K562 (cell line): Measurements from ENCODE around the gene SFMBT2. TPM values are rescaled to one million over a fixed set of nuclear protein-coding genes. Genes with fewer than 3 reads are reported as not detected.

ENCODE experiments used
- ATAC-seq: fragments of 200-7000 bp; cut with Tn5 transposase; 3 replicates; pipeline ENCODE4 v1.9.1; 2020; ENCODE audit warnings: moderate library complexity
- BruUV-seq: library from RNA; stranded (reverse); fragments of 400-500 nt; replicated peaks from 2 replicates; lab custom pipeline; 2021; lab: Mats Ljungman, UMichigan
- CTCF ChIA-PET: fragments of 300-600 bp; formaldehyde crosslinking; extraction: SDS; loops from one replicate; lab custom pipeline; 2021; ENCODE audit warnings: low intra/inter-chr PET ratio; lab: Yijun Ruan, JAX
- POLR2A ChIA-PET: fragments of 300-600, 350-650 bp; sonication (Branson Sonifier 250); formaldehyde crosslinking; extraction: SDS; loops from one replicate; lab custom pipeline; 2021; ENCODE audit warnings: antibody characterized with exemption, inconsistent platforms; lab: Yijun Ruan, JAX
- DNase-seq, 4 experiments: peaks; one replicate each; pipeline versions ENCODE4 v3.0.0 to v3.0.0-alpha.2; 2011 to 2018; ENCODE audit warnings: low spot score in 3 of 4, mixed read lengths in 3 of 4; ENCODE audit errors: extremely low read depth in 1 of 4
- FAIRE-seq: peaks from 2 replicates; lab custom pipeline; 2011; peaks lifted over from hg19 to GRCh38; lab: Jason Lieb, UNC
- H2AFZ ChIP-seq: 2 replicates; pipeline ENCODE4 v1.6.0; 2011; ENCODE audit warnings: low read depth, low read length, control low read depth, inconsistent platforms
- H3K27ac ChIP-seq: fragments of 200-600 bp; 3 replicates; pipeline ENCODE4 v1.8.0; 2011; ENCODE audit warnings: low read depth, mild to moderate bottlenecking, control low read depth, inconsistent platforms, low read length, moderate library complexity, mixed read lengths; ENCODE audit errors: extremely low read depth
- H3K27me3 ChIP-seq, 2 experiments: fragments of 300-600 bp in 1 of 2; 2 replicates in 1 of 2; 3 replicates in 1 of 2; pipeline versions ENCODE4 v1.6.0 to v1.8.0; 2011; ENCODE audit warnings: inconsistent platforms in 2 of 2, low read length in 2 of 2, mild to moderate bottlenecking in 1 of 2, mixed read lengths in 1 of 2, moderate library complexity in 1 of 2; ENCODE audit not compliant: control insufficient read depth in 2 of 2, insufficient read depth in 2 of 2
- H3K36me3 ChIP-seq: fragments of 300-600 bp; 3 replicates; pipeline ENCODE4 v1.8.0; 2011; ENCODE audit warnings: mild to moderate bottlenecking, low read length, inconsistent platforms; ENCODE audit not compliant: control insufficient read depth, insufficient read depth
- H3K4me1 ChIP-seq, 2 experiments: fragments of 200-600 bp in 1 of 2; replicated peaks in 1 of 2; 2 replicates in 1 of 2; 3 replicates in 1 of 2; pipeline versions ENCODE4 v1.5.1 to v1.8.0; 2011; ENCODE audit warnings: inconsistent platforms in 2 of 2, low read length in 2 of 2, mild to moderate bottlenecking in 1 of 2, mixed read lengths in 1 of 2, moderate library complexity in 1 of 2; ENCODE audit not compliant: control insufficient read depth in 2 of 2, insufficient read depth in 2 of 2
- H3K4me2 ChIP-seq: 2 replicates; pipeline ENCODE4 v1.6.1; 2011; ENCODE audit warnings: low read length, control low read depth, inconsistent platforms, mixed read lengths; ENCODE audit not compliant: insufficient read depth
- H3K4me3 ChIP-seq: fragments of 200-600 bp; sonication (generic), shearing (Covaris generic); 2 replicates; pipeline ENCODE4 v1.5.1; 2016; ENCODE audit warnings: control low read depth, inconsistent platforms
- H3K79me2 ChIP-seq: fragments of 200-600 bp; 3 replicates; pipeline ENCODE4 v1.8.0; 2011; ENCODE audit warnings: low read length, inconsistent platforms; ENCODE audit not compliant: control insufficient read depth, insufficient read depth
- H3K9ac ChIP-seq, 2 experiments: 2 replicates each; pipeline versions ENCODE4 v1.6.0 to v1.6.1; 2011; ENCODE audit warnings: low read depth in 2 of 2, low read length in 2 of 2, control low read depth in 1 of 2, inconsistent platforms in 1 of 2, mild to moderate bottlenecking in 1 of 2, mixed read lengths in 1 of 2; ENCODE audit not compliant: insufficient read depth in 1 of 2
- H3K9me1 ChIP-seq: one replicate; pipeline ENCODE4 v1.6.0; 2011; ENCODE audit warnings: inconsistent platforms, mild to moderate bottlenecking, low read length, moderate library complexity; ENCODE audit not compliant: control insufficient read depth, insufficient read depth
- H3K9me3 ChIP-seq: replicated peaks from 2 replicates; pipeline ENCODE4 v1.5.1; 2011; ENCODE audit warnings: low read depth, low read length, inconsistent platforms; ENCODE audit not compliant: control insufficient read depth, insufficient read depth
- H4K20me1 ChIP-seq: replicated peaks from 2 replicates; pipeline ENCODE4 v1.6.1; 2011; ENCODE audit warnings: low read length, inconsistent platforms, mixed read lengths; ENCODE audit not compliant: control insufficient read depth, insufficient read depth
- ARNT ChIP-seq, 2 experiments: fragments of 450-650 bp; IDR thresholded peaks; 2 replicates each; pipeline ENCODE4 v1.6.1; 2016; ENCODE audit warnings: mild to moderate bottlenecking in 1 of 2
- BMI1 ChIP-seq: fragments of 150-350 bp; IDR thresholded peaks from 2 replicates; pipeline ENCODE4 v1.6.1; 2014; ENCODE audit warnings: low read length
- CBX5 ChIP-seq: IDR thresholded peaks from 2 replicates; pipeline ENCODE4 v1.6.1; 2014; ENCODE audit warnings: low read depth, borderline replicate concordance
- KAT2B ChIP-seq: IDR thresholded peaks from one replicate; pipeline ENCODE4 v1.6.1; 2012; ENCODE audit warnings: low read depth, mild to moderate bottlenecking, control low read depth, inconsistent platforms, low read length, moderate library complexity
- KDM1A ChIP-seq, 2 experiments: fragments of 450-650 bp; IDR thresholded peaks; 2 replicates each; pipeline ENCODE4 v1.6.1; 2016; ENCODE audit warnings: mild to moderate bottlenecking in 2 of 2
- RBFOX2 ChIP-seq: fragments of 200-400 bp; formaldehyde crosslinking; IDR thresholded peaks from 2 replicates; pipeline ENCODE4 v1.6.1; 2017; ENCODE audit warnings: low read depth, mild to moderate bottlenecking, low read length, moderate library complexity
- RHOXF2B ChIP-seq: fragments of 250-450 bp; sonication (Bioruptor Pico); conservative IDR thresholded peaks from 2 replicates; pipeline ENCODE4 v1.5.1; 2021
- ZBTB8A ChIP-seq: fragments of 450-650 bp; IDR thresholded peaks from 2 replicates; pipeline ENCODE4 v1.6.1; 2018; ENCODE audit warnings: mild to moderate bottlenecking, moderate library complexity; ENCODE audit not compliant: partially characterized antibody
- ZNF140 ChIP-seq: fragments of 250-450 bp; sonication (Bioruptor Pico); IDR thresholded peaks from 2 replicates; pipeline ENCODE4 v1.8.0; 2021; ENCODE audit warnings: moderate library complexity, mild to moderate bottlenecking, inconsistent platforms
- ZNF778 ChIP-seq: fragments of 450-650 bp; formaldehyde crosslinking; IDR thresholded peaks from 2 replicates; pipeline ENCODE4 v1.4.0; 2020; ENCODE audit warnings: mild to moderate bottlenecking, moderate library complexity
- WGBS: fragments of 100-300 bp; shearing (Covaris generic); methylation state at CpG from one replicate; pipeline ENCODE4 v1.1.6; 2016; ENCODE audit warnings: low coverage, mixed read lengths; ENCODE audit not compliant: insufficient coverage; ENCODE audit errors: missing lambda C conversion rate; 5-methylcytosine and 5-hydroxymethylcytosine counted together
- in situ Hi-C: fragments of 300-500 bp; cut with MboI; formaldehyde crosslinking; loops from 4 replicates; pipeline ENCODE4 v1.15.0; 2018; ENCODE audit warnings: inconsistent platforms, mixed read lengths
- intact Hi-C: fragments of 100-400 bp; cut with micrococcal nuclease; formaldehyde crosslinking; loops from 2 replicates; pipeline ENCODE4 v1.14.2; 2022
- polyA plus RNA-seq, 8 experiments: library from polyadenylated mRNA; depleted of rRNA in 4 of 8; stranded (reverse) in 5 of 8; unstranded in 3 of 8; fragments of >200 nt; fragmentation: Nextera tagmentation in 2 of 8; fragmentation: Illumina TruSeq in 1 of 8; extraction: Ambion mirVana in 2 of 8; extraction: Trizol in 1 of 8; gene quantifications; 2 replicates each; pipeline versions ENCODE4 v1.2.1 to v1.2.3, GENCODE V29; 2011 to 2014; ENCODE audit warnings: inconsistent platforms in 1 of 8, missing spikeins in 1 of 8
- total RNA-seq, 7 experiments: library from RNA; depleted of rRNA in 6 of 7; stranded (reverse); fragments of >200 nt in 6 of 7; fragmentation: Illumina TruSeq in 2 of 7; extraction: Trizol in 2 of 7; gene quantifications; 2 replicates each; pipeline versions ENCODE4 v1.2.1 to v1.2.3, GENCODE V29; 2011 to 2021; ENCODE audit warnings: low replicate concordance in 1 of 7
- TF ChIP-seq, protein P1 (sequence below), 2 experiments: IDR thresholded peaks in 1 of 2; conservative IDR thresholded peaks in 1 of 2; 2 replicates each; pipeline ENCODE4 v1.6.1; 2016; ENCODE audit warnings: low read depth in 2 of 2, mild to moderate bottlenecking in 1 of 2, missing compliant biosample characterization in 1 of 2, missing genetic modification characterization in 1 of 2, moderate library complexity in 1 of 2
- TF ChIP-seq, protein P2 (sequence below), 2 experiments: fragments of 450-650 bp in 1 of 2; sonication (generic) in 1 of 2; formaldehyde crosslinking; conservative IDR thresholded peaks; 2 replicates each; pipeline versions ENCODE4 v1.4.0 to v1.8.1; 2020 to 2022; ENCODE audit warnings: mild to moderate bottlenecking in 1 of 2, missing genetic modification reagents in 1 of 2
- TF ChIP-seq, protein P3 (sequence below), 2 experiments: fragments of 450-650 bp in 1 of 2; IDR thresholded peaks; 2 replicates each; pipeline ENCODE4 v1.6.1; 2011 to 2017; ENCODE audit warnings: low read depth in 2 of 2, antibody characterized with exemption in 1 of 2, borderline replicate concordance in 1 of 2, low read length in 1 of 2, mild to moderate bottlenecking in 1 of 2, mixed read lengths in 1 of 2; ENCODE audit not compliant: control insufficient read depth in 1 of 2

The SFMBT2 gene
- total and polyA plus RNA-seq, 9 of the 15 experiments (the other 6 are each of a cell fraction or from before 2014, with no cell fraction given) = 1.2 to 13.6 (median 7.6) TPM

DNA sequence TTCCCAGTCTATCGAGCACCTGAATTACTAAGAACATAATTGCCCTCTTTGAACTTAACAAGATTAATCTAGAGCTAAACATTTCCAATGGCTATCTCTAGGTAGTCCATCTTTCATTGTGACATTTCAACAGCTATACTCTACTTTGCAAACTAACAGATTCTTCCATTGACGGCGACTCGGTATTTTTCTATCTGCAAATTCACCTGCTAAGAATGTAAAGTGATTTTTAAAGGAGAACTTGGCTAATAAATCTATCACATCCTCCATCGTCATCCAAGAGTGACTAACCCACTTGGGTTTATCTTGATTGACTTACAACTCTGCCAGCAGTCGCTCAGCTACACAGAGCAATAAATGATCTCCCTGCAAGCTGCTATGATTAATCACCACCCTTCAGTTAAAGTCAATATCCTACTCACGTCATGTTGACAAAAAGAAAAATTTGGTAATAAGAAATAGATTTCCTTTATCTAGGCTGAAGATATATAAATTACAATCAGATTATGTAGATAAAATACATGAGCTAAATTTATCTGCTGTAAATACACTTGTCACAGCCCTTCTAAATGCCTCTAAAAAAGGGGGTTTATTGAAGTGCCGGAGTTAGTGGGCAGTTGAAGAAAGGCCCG lies 99.5 kb downstream of the SFMBT2 start (continued):
- TF ChIP-seq, protein P1, sequence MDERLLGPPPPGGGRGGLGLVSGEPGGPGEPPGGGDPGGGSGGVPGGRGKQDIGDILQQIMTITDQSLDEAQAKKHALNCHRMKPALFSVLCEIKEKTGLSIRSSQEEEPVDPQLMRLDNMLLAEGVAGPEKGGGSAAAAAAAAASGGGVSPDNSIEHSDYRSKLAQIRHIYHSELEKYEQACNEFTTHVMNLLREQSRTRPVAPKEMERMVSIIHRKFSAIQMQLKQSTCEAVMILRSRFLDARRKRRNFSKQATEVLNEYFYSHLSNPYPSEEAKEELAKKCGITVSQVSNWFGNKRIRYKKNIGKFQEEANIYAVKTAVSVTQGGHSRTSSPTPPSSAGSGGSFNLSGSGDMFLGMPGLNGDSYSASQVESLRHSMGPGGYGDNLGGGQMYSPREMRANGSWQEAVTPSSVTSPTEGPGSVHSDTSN (CRISPR knock-in tag; IDR thresholded peaks at IDR 0.05; ENCODE audit: low read depth) = no peak
- TF ChIP-seq, protein P1 (tag; conservative IDR thresholded peaks at IDR 0.05; ENCODE audit: low read depth) = peak; percentile 90
- peak; percentile 61 to 66; a peak in 2 of 4 replicates for TF ChIP-seq KDM1A (IDR thresholded peaks at IDR 0.05)

DNA sequence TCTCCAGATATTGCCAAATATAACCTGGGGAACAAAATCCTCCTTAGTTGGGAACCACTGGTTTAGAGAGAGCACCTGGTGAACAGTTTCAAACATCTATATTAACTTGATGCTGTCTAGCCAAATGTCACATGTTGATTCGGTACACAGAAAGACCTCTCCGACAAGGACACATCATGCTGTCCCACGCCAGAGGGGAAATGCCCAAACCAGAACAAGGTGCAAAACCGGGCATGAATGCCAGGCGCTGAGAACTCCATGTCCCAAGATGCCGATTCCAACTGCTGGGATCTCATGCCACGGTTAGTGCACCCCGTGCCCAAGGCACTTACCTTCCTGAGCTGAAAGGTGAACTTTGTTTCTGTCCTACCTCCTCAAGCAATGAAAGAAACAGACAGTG lies 100.8 kb downstream of the SFMBT2 start:
- peaks cover 78% of the 10 kb centered on the region for H3K79me2 ChIP-seq
- ATAC-seq (no peak), DNase-seq (no peak), FAIRE-seq (no peak)
- no peaks in the 10 kb centered on the region for H4K20me1 ChIP-seq
- peaks cover 0 to 8% of the 10 kb centered on the region in 2 experiments; a peak in 2 of 5 replicates for H3K4me1 ChIP-seq
- H3K9me3 ChIP-seq = no peaks in the 10 kb centered on the region
- H3K9me1 ChIP-seq = no peaks in the 10 kb centered on the region
- H3K4me3 ChIP-seq = no peak overlapping the region
- H3K27me3 ChIP-seq = no peaks in the 10 kb centered on the region
- no peak overlapping the region for H3K9ac ChIP-seq
- in situ Hi-C loops (no loop called here), intact Hi-C loops (loop anchor here (10.0 kb wide), 1 partner anchor 95 kb away; no protein-coding TSS in a partner anchor)
- WGBS = 79% methylated on average over 7 of the region's 8 CpGs
- H3K36me3 ChIP-seq = no peaks in the 10 kb centered on the region
- BruUV-seq = no TSS peak
- H3K4me2 ChIP-seq = no peak overlapping the region
- POLR2A ChIA-PET = interaction anchor here (0.6 kb wide), 1 partner anchor 16 kb away, joined by 3 read pairs; no protein-coding TSS in a partner anchor
- CTCF ChIA-PET = no interaction called here
- no peak overlapping the region for H2AFZ ChIP-seq
- H3K27ac ChIP-seq = no peak overlapping the region
- no peak for TF ChIP-seq BMI1
- no peak for TF ChIP-seq RBFOX2
- TF ChIP-seq, protein P2, sequence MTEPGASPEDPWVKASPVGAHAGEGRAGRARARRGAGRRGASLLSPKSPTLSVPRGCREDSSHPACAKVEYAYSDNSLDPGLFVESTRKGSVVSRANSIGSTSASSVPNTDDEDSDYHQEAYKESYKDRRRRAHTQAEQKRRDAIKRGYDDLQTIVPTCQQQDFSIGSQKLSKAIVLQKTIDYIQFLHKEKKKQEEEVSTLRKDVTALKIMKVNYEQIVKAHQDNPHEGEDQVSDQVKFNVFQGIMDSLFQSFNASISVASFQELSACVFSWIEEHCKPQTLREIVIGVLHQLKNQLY (CRISPR knock-in tag; conservative IDR thresholded peaks at IDR 0.05) = no peak
- no peak for TF ChIP-seq ZBTB8A
- TF ChIP-seq RHOXF2B (CRISPR knock-in tag) = no peak
- no peak for TF ChIP-seq CBX5
- TF ChIP-seq ZNF140 = no peak
- no peak for TF ChIP-seq ZNF778 (CRISPR knock-in tag)
- no peak for TF ChIP-seq KAT2B
- no peak for TF ChIP-seq ARNT (IDR thresholded peaks at IDR 0.05)
- TF ChIP-seq, protein P3, sequence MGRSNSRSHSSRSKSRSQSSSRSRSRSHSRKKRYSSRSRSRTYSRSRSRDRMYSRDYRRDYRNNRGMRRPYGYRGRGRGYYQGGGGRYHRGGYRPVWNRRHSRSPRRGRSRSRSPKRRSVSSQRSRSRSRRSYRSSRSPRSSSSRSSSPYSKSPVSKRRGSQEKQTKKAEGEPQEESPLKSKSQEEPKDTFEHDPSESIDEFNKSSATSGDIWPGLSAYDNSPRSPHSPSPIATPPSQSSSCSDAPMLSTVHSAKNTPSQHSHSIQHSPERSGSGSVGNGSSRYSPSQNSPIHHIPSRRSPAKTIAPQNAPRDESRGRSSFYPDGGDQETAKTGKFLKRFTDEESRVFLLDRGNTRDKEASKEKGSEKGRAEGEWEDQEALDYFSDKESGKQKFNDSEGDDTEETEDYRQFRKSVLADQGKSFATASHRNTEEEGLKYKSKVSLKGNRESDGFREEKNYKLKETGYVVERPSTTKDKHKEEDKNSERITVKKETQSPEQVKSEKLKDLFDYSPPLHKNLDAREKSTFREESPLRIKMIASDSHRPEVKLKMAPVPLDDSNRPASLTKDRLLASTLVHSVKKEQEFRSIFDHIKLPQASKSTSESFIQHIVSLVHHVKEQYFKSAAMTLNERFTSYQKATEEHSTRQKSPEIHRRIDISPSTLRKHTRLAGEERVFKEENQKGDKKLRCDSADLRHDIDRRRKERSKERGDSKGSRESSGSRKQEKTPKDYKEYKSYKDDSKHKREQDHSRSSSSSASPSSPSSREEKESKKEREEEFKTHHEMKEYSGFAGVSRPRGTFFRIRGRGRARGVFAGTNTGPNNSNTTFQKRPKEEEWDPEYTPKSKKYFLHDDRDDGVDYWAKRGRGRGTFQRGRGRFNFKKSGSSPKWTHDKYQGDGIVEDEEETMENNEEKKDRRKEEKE (IDR thresholded peaks at IDR 0.05; ENCODE audit: borderline replicate concordance in 1 of 2, control insufficient read depth in 1 of 2, low read depth in 2 of 2, low read length in 1 of 2) = no peak
